HCT116 (cell line): Measurements from ENCODE around the gene RHOG. TPM values are rescaled to one million over a fixed set of nuclear protein-coding genes. Genes with fewer than 3 reads are reported as not detected.

Experiments used
- ATAC-seq: fragments of 200-7000 bp; cut with Tn5 transposase; 2 replicates; pipeline ENCODE4 v1.9.1; 2020; ENCODE audit warnings: mild to moderate bottlenecking, moderate library complexity
- BruUV-seq: library from RNA; stranded (reverse); fragments of 400-500 nt; replicated peaks from 2 replicates; lab custom pipeline; 2021; lab: Mats Ljungman, UMichigan
- CTCF ChIA-PET: fragments of 300-600 bp; sonication (Branson Sonifier 250); formaldehyde crosslinking; loops from one replicate; lab custom pipeline; 2021; ENCODE audit warnings: antibody characterized with exemption; lab: Charles Lee
- POLR2A ChIA-PET: fragments of 300-600, 350-600 bp; sonication (Branson Sonifier 250); formaldehyde crosslinking; loops from one replicate; lab custom pipeline; 2021; ENCODE audit warnings: antibody characterized with exemption; lab: Charles Lee
- RAD21 ChIA-PET, 2 experiments: fragments of 300-600 bp; sonication (Branson Sonifier 250); formaldehyde crosslinking; loops; one replicate each; lab custom pipeline; 2023; ENCODE audit warnings: low total read pairs in 2 of 2; ENCODE audit not compliant: uncharacterized antibody in 2 of 2, unreplicated experiment in 2 of 2, low non-redundant PET in 1 of 2; lab: Charles Lee
- DNase-seq: peaks from one replicate; pipeline ENCODE4 v3.0.0-alpha.2; 2010; ENCODE audit warnings: low read depth, low spot score
- H2AFZ ChIP-seq: fragments of 200-600 bp; shearing (Covaris generic), sonication (generic); 2 replicates; pipeline ENCODE4 v1.6.1; 2017; ENCODE audit warnings: low read depth, mixed run types, mixed read lengths, antibody characterized with exemption, low read length; ENCODE audit not compliant: poor library complexity, severe bottlenecking
- H3K27ac ChIP-seq: 2 replicates; pipeline ENCODE4 v1.5.1; 2012; ENCODE audit warnings: low read depth, low read length
- H3K27me3 ChIP-seq: fragments of 200-600 bp; sonication (generic); 2 replicates; pipeline ENCODE4 v1.6.1; 2016; ENCODE audit warnings: mixed run types, low read length, mixed read lengths; ENCODE audit not compliant: insufficient read depth
- H3K36me3 ChIP-seq, 2 experiments: fragments of 200-500 bp in 1 of 2; fragments of 200-600 bp in 1 of 2; sonication (Bioruptor generic) in 1 of 2; sonication (generic) in 1 of 2; 2 replicates each; pipeline versions ENCODE4 v1.5.1 to v1.6.1; 2014 to 2016; ENCODE audit warnings: low read length in 2 of 2, inconsistent platforms in 1 of 2, mixed read lengths in 1 of 2, mixed run types in 1 of 2; ENCODE audit not compliant: insufficient read depth in 2 of 2, control insufficient read depth in 1 of 2
- H3K4me1 ChIP-seq, 2 experiments: fragments of 200-600 bp in 1 of 2; sonication (generic) in 1 of 2; 2 replicates each; pipeline versions ENCODE4 v1.5.1 to v1.6.1; 2012 to 2017; ENCODE audit warnings: low read length in 2 of 2, inconsistent platforms in 1 of 2, mild to moderate bottlenecking in 1 of 2, mixed read lengths in 1 of 2, mixed run types in 1 of 2, moderate library complexity in 1 of 2; ENCODE audit not compliant: insufficient read depth in 2 of 2, control insufficient read depth in 1 of 2
- H3K4me2 ChIP-seq: fragments of 200-600 bp; sonication (generic); 2 replicates; pipeline ENCODE4 v1.6.1; 2017; ENCODE audit warnings: mixed run types, low read length, mixed read lengths
- H3K4me3 ChIP-seq, 2 experiments: fragments of 200-600 bp in 1 of 2; sonication (generic) in 1 of 2; replicated peaks in 1 of 2; 2 replicates each; pipeline ENCODE4 v1.5.1; 2011 to 2016; ENCODE audit warnings: low read length in 2 of 2, control low read depth in 1 of 2, low read depth in 1 of 2, mild to moderate bottlenecking in 1 of 2, mixed read lengths in 1 of 2, mixed run types in 1 of 2
- H3K79me2 ChIP-seq: fragments of 200-600 bp; sonication (generic); 2 replicates; pipeline ENCODE4 v1.6.1; 2017; ENCODE audit warnings: mild to moderate bottlenecking, mixed run types, low read length, moderate library complexity, mixed read lengths; ENCODE audit not compliant: insufficient read depth
- H3K9ac ChIP-seq: fragments of 200-600 bp; sonication (generic); 2 replicates; pipeline ENCODE4 v1.6.1; 2016; ENCODE audit warnings: low read length, mixed read lengths
- H3K9me2 ChIP-seq: fragments of 200-600 bp; sonication (generic), shearing (Covaris generic); 2 replicates; pipeline ENCODE4 v1.6.1; 2017; ENCODE audit warnings: mixed run types, mild to moderate bottlenecking, moderate library complexity; ENCODE audit not compliant: insufficient read depth
- H3K9me3 ChIP-seq, 2 experiments: fragments of 200-500 bp in 1 of 2; fragments of 200-600 bp in 1 of 2; sonication (Bioruptor generic) in 1 of 2; sonication (generic) in 1 of 2; 2 replicates each; pipeline ENCODE4 v1.6.1; 2014 to 2017; ENCODE audit warnings: low read length in 2 of 2, mixed read lengths in 2 of 2, inconsistent platforms in 1 of 2, low read depth in 1 of 2, mild to moderate bottlenecking in 1 of 2, mixed run types in 1 of 2, moderate library complexity in 1 of 2; ENCODE audit not compliant: control insufficient read depth in 1 of 2, insufficient read depth in 1 of 2
- H4K20me1 ChIP-seq: fragments of 200-600 bp; sonication (generic), shearing (Covaris generic); 2 replicates; pipeline ENCODE4 v1.6.1; 2017; ENCODE audit warnings: mixed run types, mild to moderate bottlenecking, moderate library complexity; ENCODE audit not compliant: insufficient read depth
- CBX3 ChIP-seq: IDR thresholded peaks from 2 replicates; pipeline ENCODE4 v1.6.1; 2012; ENCODE audit warnings: low read depth
- EGR1 ChIP-seq: IDR thresholded peaks from 2 replicates; pipeline ENCODE4 v1.6.1; 2012; ENCODE audit warnings: low read depth
- EZH2 ChIP-seq: fragments of 200-600 bp; sonication (generic); IDR thresholded peaks from 2 replicates; pipeline ENCODE4 v1.6.1; 2017; ENCODE audit warnings: antibody characterized with exemption, mixed run types
- FOSL1 ChIP-seq: IDR thresholded peaks from 2 replicates; pipeline ENCODE4 v1.6.1; 2012; ENCODE audit warnings: low read depth
- JUND ChIP-seq: IDR thresholded peaks from 2 replicates; pipeline ENCODE4 v1.6.1; 2012
- POLR2AphosphoS5 ChIP-seq: IDR thresholded peaks from 2 replicates; pipeline ENCODE4 v1.6.1; 2011; ENCODE audit warnings: mild to moderate bottlenecking, low read depth, low read length, moderate library complexity
- RAD21 ChIP-seq: IDR thresholded peaks from 2 replicates; pipeline ENCODE4 v1.6.1; 2012; ENCODE audit warnings: low read depth, mild to moderate bottlenecking
- REST ChIP-seq: IDR thresholded peaks from 2 replicates; pipeline ENCODE4 v1.6.1; 2012; ENCODE audit warnings: low read depth
- SIN3A ChIP-seq: IDR thresholded peaks from 2 replicates; pipeline ENCODE4 v1.6.1; 2012; ENCODE audit warnings: low read depth
- SRF ChIP-seq: IDR thresholded peaks from 2 replicates; pipeline ENCODE4 v1.6.1; 2012; ENCODE audit warnings: low read depth
- TCF7L2 ChIP-seq: IDR thresholded peaks from 2 replicates; pipeline ENCODE4 v1.7.0; 2011; ENCODE audit warnings: borderline replicate concordance, inconsistent platforms; ENCODE audit not compliant: insufficient read depth, insufficient read length; ENCODE audit errors: extremely low read depth
- YY1 ChIP-seq: IDR thresholded peaks from 2 replicates; pipeline ENCODE4 v1.6.1; 2011; ENCODE audit warnings: low read length, low read depth, moderate library complexity, mild to moderate bottlenecking; ENCODE audit not compliant: insufficient replicate concordance; ENCODE audit errors: extremely low read depth
- ZFX ChIP-seq: fragments of 450-650 bp; IDR thresholded peaks from 2 replicates; pipeline ENCODE4 v1.6.1; 2017
- ZNF274 ChIP-seq: fragments of 200-500 bp; sonication (Bioruptor generic); IDR thresholded peaks from 2 replicates; pipeline ENCODE4 v1.6.1; 2014; ENCODE audit warnings: mild to moderate bottlenecking, low read depth, low read length, inconsistent platforms
- intact Hi-C: fragments of 100-400 bp; cut with micrococcal nuclease; formaldehyde crosslinking; loops from 2 replicates; pipeline ENCODE4 v1.10.0; 2022
- total RNA-seq: library from RNA; stranded (reverse); gene quantifications from one replicate; pipeline ENCODE4 v1.2.1, GENCODE V29; 2021; ENCODE audit not compliant: unreplicated experiment
- TF ChIP-seq, protein P1 (sequence below): IDR thresholded peaks from 2 replicates; pipeline ENCODE4 v1.6.1; 2012

The RHOG gene
- total RNA-seq, 1 experiment from 2014 or later = 49.1 TPM

- TF ChIP-seq REST (no peak), EZH2 (no peak), ZNF274 (no peak), SIN3A (no peak), TCF7L2 (no peak)
Observed at GRCh38 chr11:3890014-3890413, 49.3 kb upstream of the RHOG start (continued).

GRCh38 chr11:3888876-3889275 lies 48.1 kb upstream of the RHOG start:
- Histone ChIP-seq H3K79me2 (peaks cover 5% of the 10 kb centered on the region; the same call in 1 of the 2 replicates), H3K9ac (no peak overlapping the region), H2AFZ (no peak overlapping the region), H4K20me1 (no peaks in the 10 kb centered on the region), H3K27ac (no peak overlapping the region), H3K4me3 (no peak overlapping the region), H3K9me2 (no peaks in the 10 kb centered on the region), H3K4me1 (peaks cover 12 to 22% of the 10 kb centered on the region in 2 experiments; a peak in 3 of 4 replicates), H3K4me2 (no peak overlapping the region), H3K36me3 (no peaks in the 10 kb centered on the region), H3K27me3 (no peaks in the 10 kb centered on the region), H3K9me3 (no peaks in the 10 kb centered on the region)
- no TSS peak for BruUV-seq
- POLR2A ChIA-PET = no interaction called here
- CTCF ChIA-PET = no interaction called here
- DNase-seq = no peak
- intact Hi-C loops = no loop called here
- no peak for ATAC-seq
- RAD21 ChIA-PET = no interaction called here
- TF ChIP-seq EGR1 = no peak
- no peak for TF ChIP-seq SRF
- no peak for TF ChIP-seq RAD21
- no peak for TF ChIP-seq POLR2AphosphoS5
- no peak for TF ChIP-seq CBX3
- no peak for TF ChIP-seq YY1
- no peak for TF ChIP-seq JUND
- TF ChIP-seq, protein P1, sequence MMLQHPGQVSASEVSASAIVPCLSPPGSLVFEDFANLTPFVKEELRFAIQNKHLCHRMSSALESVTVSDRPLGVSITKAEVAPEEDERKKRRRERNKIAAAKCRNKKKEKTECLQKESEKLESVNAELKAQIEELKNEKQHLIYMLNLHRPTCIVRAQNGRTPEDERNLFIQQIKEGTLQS = no peak
- TF ChIP-seq REST = no peak
- no peak for TF ChIP-seq ZFX
- no peak for TF ChIP-seq FOSL1
